H7 (cell line): Measurements from ENCODE around the gene CFAP74. TPM values are rescaled to one million over a fixed set of nuclear protein-coding genes. Genes with fewer than 3 reads are reported as not detected.

Experiments used
- DNase-seq: peaks from one replicate; pipeline ENCODE4 v3.0.0; 2012
- H3K27me3 ChIP-seq: 2 replicates; pipeline ENCODE4 v1.6.0; 2011; ENCODE audit warnings: mild to moderate bottlenecking, low read length; ENCODE audit not compliant: control insufficient read depth, insufficient read depth
- H3K36me3 ChIP-seq: replicated peaks from 2 replicates; pipeline ENCODE4 v1.5.1; 2011; ENCODE audit warnings: low read length; ENCODE audit not compliant: control insufficient read depth, insufficient read depth
- H3K4me3 ChIP-seq: 2 replicates; pipeline ENCODE4 v1.5.1; 2011; ENCODE audit warnings: low read depth, mild to moderate bottlenecking, control low read depth, low read length, moderate library complexity; ENCODE audit not compliant: insufficient read depth
- total RNA-seq: library from RNA; depleted of rRNA; stranded (reverse); fragments of >200 nt; shearing (Covaris generic); gene quantifications from 2 replicates; pipeline ENCODE4 v1.2.3, GENCODE V29; 2014; rRNA removed

Gene CFAP74
- total RNA-seq, 1 experiment from 2014 or later = not detected

DNA sequence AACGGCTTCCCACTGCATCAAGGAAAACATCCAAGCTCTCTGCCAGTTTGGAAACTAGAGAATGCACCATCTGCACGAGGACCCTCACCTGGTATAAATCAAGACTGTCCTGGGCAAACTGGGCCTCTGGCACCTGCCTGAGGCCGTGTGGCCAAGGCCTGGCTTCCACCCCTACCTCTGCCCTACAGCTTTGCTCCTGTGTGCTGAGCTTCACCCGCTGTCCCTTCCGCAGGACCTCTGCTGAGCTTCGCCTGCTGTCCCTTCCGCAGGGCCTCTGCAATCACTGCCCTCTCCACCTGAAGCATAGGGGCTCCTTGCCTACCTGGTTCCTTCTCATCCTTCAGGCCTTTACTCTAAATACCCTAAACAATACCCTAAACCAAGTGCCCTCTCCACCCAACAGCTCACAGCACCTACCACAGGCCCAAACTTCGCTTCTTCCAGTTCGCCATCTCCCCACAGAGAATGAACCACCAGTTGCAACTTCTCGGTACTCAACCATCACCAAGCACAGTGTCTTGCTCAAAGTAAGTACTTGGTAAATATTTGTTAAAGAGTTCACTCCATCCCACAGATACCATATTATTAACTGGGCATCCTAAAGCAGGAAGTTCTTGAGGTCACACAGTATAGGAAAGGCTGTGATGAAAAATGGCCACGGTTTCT lies 131.1 kb downstream of the CFAP74 start:
- Histone ChIP-seq H3K36me3 (peaks cover 12% of the 10 kb centered on the region), H3K4me3 (no peak overlapping the region)
- no peak for DNase-seq

More for the DNA sequence above, 131.1 kb downstream of the CFAP74 start:
- H3K27me3 ChIP-seq = no peaks in the 10 kb centered on the region

Other genes with a start within 250 kb of the CFAP74 start
- gene NADK, start 225.3 kb downstream of the CFAP74 start, total RNA-seq = 111 and 175 TPM in 2 replicates
- 135 and 159 TPM in 2 replicates for gene GNB1, start 112.7 kb downstream of the CFAP74 start, total RNA-seq
- 1.6 and 3.7 TPM in 2 replicates for gene CALML6, start 88.5 kb downstream of the CFAP74 start, total RNA-seq
- 24.1 and 29.4 TPM in 2 replicates for gene TMEM52, start 84.5 kb downstream of the CFAP74 start, total RNA-seq
- 2.7 and 5.1 TPM in 2 replicates for gene GABRD, start 15.6 kb upstream of the CFAP74 start, total RNA-seq
- 38.5 and 41.8 TPM in 2 replicates for gene PRKCZ, start 46.6 kb upstream of the CFAP74 start, total RNA-seq
- 60.5 and 69.9 TPM in 2 replicates for gene FAAP20, start 191.0 kb upstream of the CFAP74 start, total RNA-seq
- 29.2 and 29.9 TPM in 2 replicates for gene SKI, start 224.5 kb upstream of the CFAP74 start, total RNA-seq